GM12878 (cell line): ENCODE results near the gene EXOC4. TPM values are rescaled to one million over a fixed set of nuclear protein-coding genes. Genes with fewer than 3 reads are reported as not detected.

Experiments
- ATAC-seq: fragments of 200-7000 bp; cut with Tn5 transposase; 3 replicates; pipeline ENCODE4 v1.9.1; 2020; ENCODE audit warnings: mild to moderate bottlenecking, moderate library complexity
- BruUV-seq: library from RNA; stranded (reverse); fragments of 400-500 nt; replicated peaks from 2 replicates; lab custom pipeline; 2021; lab: Mats Ljungman, UMichigan
- CTCF ChIA-PET: fragments of 300-600 bp; sonication (Branson Sonifier 250); formaldehyde crosslinking; extraction: SDS; loops from one replicate; lab custom pipeline; 2021; ENCODE audit warnings: inconsistent platforms; lab: Yijun Ruan, JAX
- POLR2A ChIA-PET: fragments of 350-600 bp; formaldehyde crosslinking; extraction: SDS; loops from one replicate; lab custom pipeline; 2021; ENCODE audit warnings: inconsistent platforms; lab: Charles Lee
- RAD21 ChIA-PET: fragments of 300-600 bp; sonication (Branson Sonifier 250); formaldehyde crosslinking; loops from one replicate; lab custom pipeline; 2023; ENCODE audit warnings: antibody characterized with exemption; ENCODE audit not compliant: unreplicated experiment; lab: Charles Lee
- SMC1A ChIA-PET: fragments of 300-600 bp; sonication (Branson Sonifier 250); formaldehyde crosslinking; loops from one replicate; lab custom pipeline; 2023; ENCODE audit not compliant: unreplicated experiment, uncharacterized antibody; lab: Charles Lee
- DNase-seq: peaks from one replicate; pipeline ENCODE4 v3.0.0-alpha.2; 2011; ENCODE audit warnings: low read depth, low spot score
- FAIRE-seq: peaks from 3 replicates; lab custom pipeline; 2011; peaks lifted over from hg19 to GRCh38; lab: Jason Lieb, UNC
- H2AFZ ChIP-seq: 2 replicates; pipeline ENCODE4 v1.6.0; 2011; ENCODE audit warnings: low read depth, low read length, control low read depth; ENCODE audit not compliant: control insufficient read depth
- H3K27ac ChIP-seq: 2 replicates; pipeline ENCODE4 v1.5.1; 2011; ENCODE audit warnings: control low read depth; ENCODE audit not compliant: control insufficient read depth, insufficient read depth
- H3K27me3 ChIP-seq, 2 experiments: replicated peaks in 1 of 2; 2 replicates each; pipeline versions ENCODE4 v1.6.0 to v1.6.1; 2011; ENCODE audit warnings: low read length in 1 of 2; ENCODE audit not compliant: control insufficient read depth in 2 of 2, insufficient read depth in 2 of 2
- H3K36me3 ChIP-seq, 2 experiments: 2 replicates each; pipeline ENCODE4 v1.5.1; 2011; ENCODE audit warnings: low read length in 1 of 2; ENCODE audit not compliant: control insufficient read depth in 2 of 2, insufficient read depth in 2 of 2
- H3K4me1 ChIP-seq: 2 replicates; pipeline ENCODE4 v1.6.1; 2011; ENCODE audit warnings: mild to moderate bottlenecking, low read length, moderate library complexity, mixed read lengths; ENCODE audit not compliant: control insufficient read depth, insufficient read depth
- H3K4me2 ChIP-seq: 2 replicates; pipeline ENCODE4 v1.6.0; 2011; ENCODE audit warnings: control low read depth; ENCODE audit not compliant: control insufficient read depth, insufficient read depth
- H3K4me3 ChIP-seq: fragments of 200-600 bp; sonication (generic); 2 replicates; pipeline ENCODE4 v1.5.1; 2016
- H3K79me2 ChIP-seq: 2 replicates; pipeline ENCODE4 v1.6.0; 2011; ENCODE audit warnings: low read length; ENCODE audit not compliant: control insufficient read depth, insufficient read depth
- H3K9ac ChIP-seq: 2 replicates; pipeline ENCODE4 v1.8.0; 2011; ENCODE audit warnings: low read length, control low read depth, mixed read lengths; ENCODE audit not compliant: control insufficient read depth, insufficient read depth
- H3K9me3 ChIP-seq: replicated peaks from 3 replicates; pipeline ENCODE4 v1.5.1; 2011; ENCODE audit warnings: mild to moderate bottlenecking, low read length; ENCODE audit not compliant: control insufficient read depth, insufficient read depth
- H4K20me1 ChIP-seq: 2 replicates; pipeline ENCODE4 v1.6.0; 2011; ENCODE audit not compliant: control insufficient read depth, insufficient read depth
- BACH1 ChIP-seq: fragments of 450-650 bp; IDR thresholded peaks from 2 replicates; pipeline ENCODE4 v1.6.1; 2017; ENCODE audit warnings: mild to moderate bottlenecking, borderline replicate concordance
- BCL11A ChIP-seq: IDR thresholded peaks from 2 replicates; pipeline ENCODE4 v1.6.1; 2011; ENCODE audit warnings: low read depth, low read length
- EP300 ChIP-seq, 2 experiments: fragments of 150-350 bp in 1 of 2; IDR thresholded peaks; 2 replicates each; pipeline ENCODE4 v1.6.1; 2011 to 2012; ENCODE audit warnings: low read depth in 2 of 2, low read length in 2 of 2, borderline replicate concordance in 1 of 2, improper control_type of control experiment in 1 of 2, inconsistent platforms in 1 of 2; ENCODE audit not compliant: control insufficient read depth in 1 of 2
- MTA3 ChIP-seq: IDR thresholded peaks from 2 replicates; pipeline ENCODE4 v1.6.1; 2012; ENCODE audit warnings: low read length, inconsistent platforms, borderline replicate concordance
- NBN ChIP-seq: fragments of 450-650 bp; IDR thresholded peaks from 2 replicates; pipeline ENCODE4 v1.6.1; 2016
- NFYB ChIP-seq: IDR thresholded peaks from 2 replicates; pipeline ENCODE4 v1.6.1; 2011; ENCODE audit warnings: low read depth, mild to moderate bottlenecking, low read length, improper control_type of control experiment, moderate library complexity; ENCODE audit not compliant: insufficient read depth
- SUZ12 ChIP-seq: fragments of 200-600 bp; sonication (generic); IDR thresholded peaks from one replicate; pipeline ENCODE4 v1.6.1; 2018; ENCODE audit warnings: antibody characterized with exemption, mild to moderate bottlenecking; ENCODE audit not compliant: unreplicated experiment
- WGBS: methylation state at CpG from one replicate; pipeline ENCODE4 v1.1.6; 2016; ENCODE audit warnings: low lambda C conversion rate; ENCODE audit not compliant: insufficient replicate concordance, insufficient coverage; ENCODE audit errors: missing lambda C conversion rate; 5-methylcytosine and 5-hydroxymethylcytosine counted together
- in situ Hi-C: fragments of 300-500 bp; cut with MboI; formaldehyde crosslinking; loops from 9 replicates; pipeline ENCODE4 v1.14.3; 2018; ENCODE audit warnings: mixed read lengths
- intact Hi-C: fragments of 100-400 bp; cut with micrococcal nuclease; formaldehyde crosslinking; loops from one replicate; pipeline ENCODE4 v1.14.2; 2022; ENCODE audit not compliant: unreplicated experiment
- polyA plus RNA-seq, 11 experiments: library from polyadenylated mRNA; depleted of rRNA in 4 of 11; unstranded in 6 of 11; stranded (reverse) in 5 of 11; fragments of >200 nt; fragmentation: Nextera tagmentation in 4 of 11; fragmentation: Illumina TruSeq in 1 of 11; extraction: Ambion mirVana in 4 of 11; extraction: Trizol in 1 of 11; gene quantifications; 1 replicate in 1 of 11; 2 replicates in 10 of 11; pipeline versions ENCODE4 v1.2.1 to v1.2.3, GENCODE V29; 2011 to 2016; ENCODE audit warnings: inconsistent platforms in 2 of 11, missing spikeins in 2 of 11, low read depth in 1 of 11
- total RNA-seq, 4 experiments: library from RNA; depleted of rRNA in 3 of 4; stranded (reverse); fragments of >200 nt in 3 of 4; fragmentation: Illumina TruSeq in 1 of 4; extraction: Trizol in 1 of 4; gene quantifications; 2 replicates each; pipeline versions ENCODE4 v1.2.1 to v1.2.3, GENCODE V29; 2013 to 2021
- TF ChIP-seq, protein P1 (sequence below): fragments of 150-350 bp; IDR thresholded peaks from 2 replicates; pipeline ENCODE4 v1.6.1; 2014; ENCODE audit warnings: mild to moderate bottlenecking, low read depth, low read length
- TF ChIP-seq, protein P2 (sequence below): fragments of 450-650 bp; IDR thresholded peaks from 2 replicates; pipeline ENCODE4 v1.6.1; 2017; ENCODE audit warnings: mild to moderate bottlenecking
- TF ChIP-seq, protein P3 (sequence below): fragments of 450-650 bp; IDR thresholded peaks from 2 replicates; pipeline ENCODE4 v1.6.1; 2017; ENCODE audit warnings: antibody characterized with exemption, mild to moderate bottlenecking, moderate library complexity
- TF ChIP-seq, protein P4 (sequence below): IDR thresholded peaks from 2 replicates; pipeline ENCODE4 v1.6.1; 2012; ENCODE audit warnings: low read depth, low read length, improper control_type of control experiment
- TF ChIP-seq, protein P5 (sequence below): IDR thresholded peaks from 2 replicates; pipeline ENCODE4 v1.6.1; 2011; ENCODE audit warnings: borderline replicate concordance, low read depth, mild to moderate bottlenecking, moderate library complexity, low read length; ENCODE audit not compliant: insufficient read depth, poor library complexity, severe bottlenecking

The EXOC4 gene
- total and polyA plus RNA-seq, 10 of the 15 experiments (the other 5 are each of a cell fraction or from before 2014, with no cell fraction given): 13.2 to 44.5 (median 29.6) TPM

DNA sequence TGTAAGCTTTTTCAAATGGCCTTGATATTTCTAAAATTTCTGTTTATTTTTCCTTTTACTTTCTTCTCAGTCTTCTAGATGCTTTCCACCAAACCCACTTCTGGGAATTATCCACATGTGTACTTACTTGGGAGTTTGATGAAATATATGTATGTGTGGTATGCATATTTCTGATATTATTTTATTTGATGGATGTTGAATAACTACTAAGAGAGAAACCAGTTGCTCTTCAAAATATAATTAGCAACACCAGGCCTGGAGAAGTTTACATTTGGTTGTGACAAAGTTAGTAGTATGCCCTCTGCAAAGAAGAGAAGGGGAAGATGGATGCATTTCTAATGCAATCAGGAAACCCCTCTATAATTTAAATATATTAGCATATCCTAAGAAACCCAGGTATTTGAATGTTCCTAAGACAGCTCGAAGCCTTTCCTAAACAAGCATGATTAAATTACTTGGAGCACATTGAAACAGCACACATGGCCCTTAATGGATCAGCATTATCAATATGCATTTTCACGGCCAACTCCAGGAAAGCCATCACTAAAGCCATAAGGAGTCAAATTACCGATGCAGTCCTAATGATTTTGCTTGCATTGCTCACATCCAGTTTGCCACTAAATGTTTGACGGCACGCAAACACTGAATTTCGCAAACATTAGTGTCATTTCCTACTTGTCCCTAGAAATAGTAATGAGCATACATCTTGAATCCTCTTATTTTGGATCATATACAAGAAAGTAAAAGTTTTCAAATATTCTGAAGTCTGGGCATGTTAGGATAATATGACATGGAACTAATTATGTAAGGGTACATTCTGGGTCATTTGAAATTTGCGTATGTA lies 393.8 kb downstream of the EXOC4 start (continued):
- TF ChIP-seq, protein P1, sequence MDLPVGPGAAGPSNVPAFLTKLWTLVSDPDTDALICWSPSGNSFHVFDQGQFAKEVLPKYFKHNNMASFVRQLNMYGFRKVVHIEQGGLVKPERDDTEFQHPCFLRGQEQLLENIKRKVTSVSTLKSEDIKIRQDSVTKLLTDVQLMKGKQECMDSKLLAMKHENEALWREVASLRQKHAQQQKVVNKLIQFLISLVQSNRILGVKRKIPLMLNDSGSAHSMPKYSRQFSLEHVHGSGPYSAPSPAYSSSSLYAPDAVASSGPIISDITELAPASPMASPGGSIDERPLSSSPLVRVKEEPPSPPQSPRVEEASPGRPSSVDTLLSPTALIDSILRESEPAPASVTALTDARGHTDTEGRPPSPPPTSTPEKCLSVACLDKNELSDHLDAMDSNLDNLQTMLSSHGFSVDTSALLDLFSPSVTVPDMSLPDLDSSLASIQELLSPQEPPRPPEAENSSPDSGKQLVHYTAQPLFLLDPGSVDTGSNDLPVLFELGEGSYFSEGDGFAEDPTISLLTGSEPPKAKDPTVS: no peak
- TF ChIP-seq SUZ12: no peak

DNA sequence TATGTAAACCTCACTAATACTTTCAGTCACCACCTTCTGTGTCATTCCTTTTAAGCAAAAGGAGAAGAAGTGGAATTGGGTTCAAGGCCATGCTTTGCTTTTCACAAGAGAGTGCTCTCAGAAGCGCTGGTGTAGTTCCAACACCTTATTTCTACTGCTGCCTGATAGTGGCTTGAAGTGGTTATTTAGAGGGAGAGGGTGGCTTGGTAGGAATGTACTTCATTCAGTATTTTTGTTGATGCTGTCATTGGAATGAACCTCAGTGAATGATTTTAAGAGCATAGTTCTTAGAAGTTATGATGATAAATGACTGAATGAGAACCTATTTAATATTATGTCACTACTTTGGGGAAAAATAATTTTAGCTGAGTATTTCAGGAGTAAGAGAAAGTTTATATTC lies 396.7 kb downstream of the EXOC4 start:
- WGBS: 95% methylated on average over 1 of the region's 1 CpG
- SMC1A ChIA-PET: interaction anchor here (1.4 kb wide), 1 partner anchor 12 kb away, joined by 5 read pairs; no protein-coding TSS in a partner anchor
- POLR2A ChIA-PET: no interaction called here

More for the DNA sequence above, 396.7 kb downstream of the EXOC4 start:
- RAD21 ChIA-PET: interaction anchor here (0.5 kb wide), 1 partner anchor 1710 kb away, joined by 3 read pairs; no protein-coding TSS in a partner anchor
- no peak overlapping the region for H3K9ac ChIP-seq
- H3K27ac ChIP-seq: no peak overlapping the region
- H2AFZ ChIP-seq: no peak overlapping the region
- TF ChIP-seq, protein P2, sequence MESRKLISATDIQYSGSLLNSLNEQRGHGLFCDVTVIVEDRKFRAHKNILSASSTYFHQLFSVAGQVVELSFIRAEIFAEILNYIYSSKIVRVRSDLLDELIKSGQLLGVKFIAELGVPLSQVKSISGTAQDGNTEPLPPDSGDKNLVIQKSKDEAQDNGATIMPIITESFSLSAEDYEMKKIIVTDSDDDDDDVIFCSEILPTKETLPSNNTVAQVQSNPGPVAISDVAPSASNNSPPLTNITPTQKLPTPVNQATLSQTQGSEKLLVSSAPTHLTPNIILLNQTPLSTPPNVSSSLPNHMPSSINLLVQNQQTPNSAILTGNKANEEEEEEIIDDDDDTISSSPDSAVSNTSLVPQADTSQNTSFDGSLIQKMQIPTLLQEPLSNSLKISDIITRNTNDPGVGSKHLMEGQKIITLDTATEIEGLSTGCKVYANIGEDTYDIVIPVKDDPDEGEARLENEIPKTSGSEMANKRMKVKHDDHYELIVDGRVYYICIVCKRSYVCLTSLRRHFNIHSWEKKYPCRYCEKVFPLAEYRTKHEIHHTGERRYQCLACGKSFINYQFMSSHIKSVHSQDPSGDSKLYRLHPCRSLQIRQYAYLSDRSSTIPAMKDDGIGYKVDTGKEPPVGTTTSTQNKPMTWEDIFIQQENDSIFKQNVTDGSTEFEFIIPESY: no peak
- no peak for TF ChIP-seq NBN
- TF ChIP-seq, protein P3, sequence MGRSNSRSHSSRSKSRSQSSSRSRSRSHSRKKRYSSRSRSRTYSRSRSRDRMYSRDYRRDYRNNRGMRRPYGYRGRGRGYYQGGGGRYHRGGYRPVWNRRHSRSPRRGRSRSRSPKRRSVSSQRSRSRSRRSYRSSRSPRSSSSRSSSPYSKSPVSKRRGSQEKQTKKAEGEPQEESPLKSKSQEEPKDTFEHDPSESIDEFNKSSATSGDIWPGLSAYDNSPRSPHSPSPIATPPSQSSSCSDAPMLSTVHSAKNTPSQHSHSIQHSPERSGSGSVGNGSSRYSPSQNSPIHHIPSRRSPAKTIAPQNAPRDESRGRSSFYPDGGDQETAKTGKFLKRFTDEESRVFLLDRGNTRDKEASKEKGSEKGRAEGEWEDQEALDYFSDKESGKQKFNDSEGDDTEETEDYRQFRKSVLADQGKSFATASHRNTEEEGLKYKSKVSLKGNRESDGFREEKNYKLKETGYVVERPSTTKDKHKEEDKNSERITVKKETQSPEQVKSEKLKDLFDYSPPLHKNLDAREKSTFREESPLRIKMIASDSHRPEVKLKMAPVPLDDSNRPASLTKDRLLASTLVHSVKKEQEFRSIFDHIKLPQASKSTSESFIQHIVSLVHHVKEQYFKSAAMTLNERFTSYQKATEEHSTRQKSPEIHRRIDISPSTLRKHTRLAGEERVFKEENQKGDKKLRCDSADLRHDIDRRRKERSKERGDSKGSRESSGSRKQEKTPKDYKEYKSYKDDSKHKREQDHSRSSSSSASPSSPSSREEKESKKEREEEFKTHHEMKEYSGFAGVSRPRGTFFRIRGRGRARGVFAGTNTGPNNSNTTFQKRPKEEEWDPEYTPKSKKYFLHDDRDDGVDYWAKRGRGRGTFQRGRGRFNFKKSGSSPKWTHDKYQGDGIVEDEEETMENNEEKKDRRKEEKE: no peak
- no peak for TF ChIP-seq BCL11A
- no peak for TF ChIP-seq BACH1
- TF ChIP-seq, protein P4, sequence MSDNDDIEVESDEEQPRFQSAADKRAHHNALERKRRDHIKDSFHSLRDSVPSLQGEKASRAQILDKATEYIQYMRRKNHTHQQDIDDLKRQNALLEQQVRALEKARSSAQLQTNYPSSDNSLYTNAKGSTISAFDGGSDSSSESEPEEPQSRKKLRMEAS: no peak
- TF ChIP-seq, protein P5, sequence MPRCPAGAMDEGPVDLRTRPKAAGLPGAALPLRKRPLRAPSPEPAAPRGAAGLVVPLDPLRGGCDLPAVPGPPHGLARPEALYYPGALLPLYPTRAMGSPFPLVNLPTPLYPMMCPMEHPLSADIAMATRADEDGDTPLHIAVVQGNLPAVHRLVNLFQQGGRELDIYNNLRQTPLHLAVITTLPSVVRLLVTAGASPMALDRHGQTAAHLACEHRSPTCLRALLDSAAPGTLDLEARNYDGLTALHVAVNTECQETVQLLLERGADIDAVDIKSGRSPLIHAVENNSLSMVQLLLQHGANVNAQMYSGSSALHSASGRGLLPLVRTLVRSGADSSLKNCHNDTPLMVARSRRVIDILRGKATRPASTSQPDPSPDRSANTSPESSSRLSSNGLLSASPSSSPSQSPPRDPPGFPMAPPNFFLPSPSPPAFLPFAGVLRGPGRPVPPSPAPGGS: no peak
- TF ChIP-seq NFYB: no peak
- no peak for TF ChIP-seq MTA3
- TF ChIP-seq EP300 (IDR thresholded peaks at IDR 0.05; ENCODE audit: borderline replicate concordance in 1 of 2, control insufficient read depth in 1 of 2, low read depth in 2 of 2, low read length in 2 of 2): no peak
- TF ChIP-seq, all 136 proteins: peak for 0
- H3K79me2 ChIP-seq: no peaks in the 10 kb centered on the region
- no peaks in the 10 kb centered on the region for H4K20me1 ChIP-seq
- FAIRE-seq (no peak), DNase-seq (no peak), ATAC-seq (no peak)
- no peaks in the 10 kb centered on the region for H3K27me3 ChIP-seq
- no peak overlapping the region for H3K4me2 ChIP-seq
- H3K36me3 ChIP-seq: no peaks in the 10 kb centered on the region
- in situ Hi-C loops: no loop called here
- BruUV-seq: no TSS peak
- CTCF ChIA-PET: interaction anchor here (1.3 kb wide), 1 partner anchor 13 kb away, joined by 3 read pairs; no protein-coding TSS in a partner anchor
- no peaks in the 10 kb centered on the region for H3K9me3 ChIP-seq
- intact Hi-C loops: no loop called here
- H3K4me3 ChIP-seq: no peak overlapping the region
- no peaks in the 10 kb centered on the region for H3K4me1 ChIP-seq
